NOMO-1 (cell line): ENCODE measurements around the gene SEMA6D.

Experiments used
- DNase-seq, 2 experiments: peaks; one replicate each; lab custom pipeline; 2025; ENCODE audit not compliant: unreplicated experiment in 2 of 2; lab: John Stamatoyannopoulos, UW

Gene SEMA6D

DNA sequence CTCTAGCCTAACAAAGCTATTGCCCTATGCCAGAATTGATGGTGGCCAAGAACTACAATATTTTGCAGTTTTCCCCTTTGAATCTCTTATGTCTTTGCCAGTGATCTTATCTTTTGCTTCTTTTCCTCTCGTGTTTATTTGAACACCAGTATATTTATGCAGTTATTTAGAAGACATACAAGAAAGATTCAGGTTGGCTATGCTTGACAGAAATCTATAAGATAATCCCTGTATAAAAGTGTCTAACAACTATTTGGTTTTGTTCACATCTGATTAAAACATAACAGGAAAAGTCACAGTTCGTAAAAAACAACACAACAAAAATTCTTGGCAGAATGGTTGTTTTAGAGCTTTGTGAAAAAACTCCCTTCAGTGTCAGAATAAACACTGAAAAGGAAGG is 63.7 kb downstream of the SEMA6D start:
- DNase-seq = no peak

DNA sequence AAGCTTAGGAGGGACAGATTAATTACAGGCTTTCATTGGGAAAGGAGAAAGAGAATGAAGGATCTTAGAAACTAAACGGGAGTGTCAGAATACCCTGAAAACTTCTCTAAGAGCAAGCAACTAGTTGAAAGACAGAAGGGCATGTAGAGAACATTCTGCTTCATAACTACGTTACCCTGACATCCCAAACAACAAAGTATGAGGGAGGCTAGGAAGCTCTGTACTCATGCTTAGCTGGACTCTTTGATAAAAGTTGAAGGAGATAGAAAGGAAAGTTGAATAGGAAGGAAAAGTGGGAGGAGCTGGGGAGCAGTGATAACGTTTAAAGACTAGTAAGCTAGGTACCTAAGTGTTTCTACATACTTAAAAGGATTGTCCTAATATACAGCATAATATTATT is 64.2 kb downstream of the SEMA6D start:
- no peak for DNase-seq

DNA sequence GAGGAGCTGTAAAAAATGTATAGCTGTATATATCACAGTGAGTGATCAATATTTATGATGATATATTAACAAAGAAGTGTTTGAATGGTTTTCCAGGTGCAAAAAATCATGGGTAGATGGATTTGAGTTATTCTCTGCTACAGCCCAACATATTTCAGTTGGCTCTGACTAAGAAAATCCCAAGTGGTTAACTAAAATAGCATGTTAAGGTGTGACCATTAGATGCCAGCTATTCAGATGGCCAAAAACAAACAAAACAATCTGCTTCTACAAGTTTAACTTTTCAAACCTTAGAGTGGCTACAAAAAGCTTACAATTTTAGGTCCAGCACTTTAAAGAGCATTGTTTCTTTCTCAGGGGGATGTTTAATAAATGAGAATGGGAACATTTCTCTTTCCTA is 67.5 kb downstream of the SEMA6D start:
- DNase-seq = no peak

DNA sequence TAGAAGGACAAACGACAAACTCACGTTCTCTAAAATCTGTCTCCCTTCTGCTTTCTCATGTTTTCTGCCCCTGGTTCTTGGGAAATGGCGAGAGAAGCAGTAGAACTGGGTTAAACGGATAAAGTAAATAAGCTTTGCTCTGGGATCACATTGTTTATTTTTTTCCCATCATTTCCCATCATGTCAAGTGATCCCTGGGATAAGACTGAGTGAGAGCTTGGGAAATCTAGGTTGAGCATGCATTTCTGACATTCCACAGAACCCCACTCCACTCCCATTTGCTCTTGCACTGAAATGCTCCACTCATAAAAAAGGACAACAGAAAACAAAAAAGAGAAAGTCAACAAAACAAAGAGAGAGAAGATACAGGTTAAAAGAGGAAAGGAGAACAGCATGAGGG is 69.1 kb downstream of the SEMA6D start:
- DNase-seq = no peak

DNA sequence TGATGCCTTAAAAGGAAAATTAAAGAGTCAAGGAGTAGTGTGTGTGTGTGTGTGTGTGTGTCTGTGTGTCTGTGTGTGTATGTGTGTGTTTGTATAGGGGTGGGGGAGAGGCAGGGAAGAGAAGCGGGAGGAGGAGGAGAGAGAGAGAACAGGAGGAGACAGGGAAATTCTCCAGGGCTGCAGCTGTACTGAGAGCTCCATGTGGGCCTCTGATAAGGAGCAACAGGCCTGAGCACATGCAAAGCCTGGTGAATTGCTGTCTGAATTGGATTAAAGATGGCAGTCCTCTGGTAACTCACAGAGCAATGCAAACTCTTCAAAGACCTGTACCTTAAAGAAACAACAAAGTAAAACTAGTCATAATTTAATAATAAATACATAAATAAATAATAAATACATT is 70.6 kb downstream of the SEMA6D start:
- DNase-seq = no peak

DNA sequence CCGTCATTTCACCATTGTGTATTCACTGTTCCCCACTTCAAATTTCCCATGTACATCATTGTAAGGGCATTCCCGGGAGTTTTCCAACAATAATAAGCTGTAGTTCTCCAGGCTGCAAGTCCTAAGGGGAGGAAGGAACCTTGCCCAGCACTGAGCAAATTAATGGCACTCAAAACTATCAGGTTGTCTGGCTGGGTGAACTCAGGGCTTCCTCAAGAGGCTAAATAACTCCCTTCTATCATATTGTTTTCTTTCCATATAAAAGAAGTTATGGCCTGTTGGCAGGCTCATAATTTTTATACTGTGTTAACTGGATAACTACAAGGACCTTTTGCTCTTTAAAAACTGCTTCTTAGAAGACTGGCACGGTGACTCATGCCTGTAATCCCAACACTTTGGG is 71.4 kb downstream of the SEMA6D start:
- DNase-seq = no peak

DNA sequence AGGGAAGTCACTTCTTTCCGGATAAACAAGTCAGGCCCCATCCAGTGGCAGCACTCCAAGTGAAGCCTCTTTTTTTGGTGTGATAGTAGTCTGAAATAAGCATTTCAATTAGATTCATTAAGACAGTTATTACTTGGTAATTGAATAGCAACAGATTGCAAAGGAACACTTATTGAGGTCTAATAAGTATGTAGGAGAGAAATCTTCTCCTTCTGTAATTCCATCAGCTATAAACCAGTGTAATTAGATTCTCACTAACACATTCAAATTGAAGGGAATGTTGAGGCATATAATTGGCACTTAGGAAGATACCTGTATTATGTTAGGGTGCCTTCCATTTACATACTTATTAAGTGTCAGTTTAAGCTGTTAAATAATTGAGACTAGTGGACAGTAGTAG is 73.9 kb downstream of the SEMA6D start:
- no peak for DNase-seq

DNA sequence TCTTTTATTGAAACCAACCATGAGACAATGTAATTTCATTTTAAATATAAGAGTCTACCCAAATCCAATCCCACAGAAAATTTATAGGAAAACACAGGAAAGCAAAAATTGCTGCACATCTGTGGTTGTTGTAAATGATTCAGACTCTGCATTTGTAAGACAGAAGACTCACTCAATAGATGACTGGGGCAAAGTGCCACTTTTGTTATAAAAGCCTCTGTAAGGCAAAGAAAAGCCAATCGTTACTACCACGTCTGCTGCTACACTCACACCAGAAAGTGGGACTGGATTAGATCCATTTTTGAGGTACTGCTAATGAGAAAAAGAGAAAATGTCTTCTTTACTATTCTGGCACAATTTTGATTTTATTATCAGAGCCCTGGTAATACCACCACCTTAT is 74.9 kb downstream of the SEMA6D start:
- DNase-seq = no peak

DNA sequence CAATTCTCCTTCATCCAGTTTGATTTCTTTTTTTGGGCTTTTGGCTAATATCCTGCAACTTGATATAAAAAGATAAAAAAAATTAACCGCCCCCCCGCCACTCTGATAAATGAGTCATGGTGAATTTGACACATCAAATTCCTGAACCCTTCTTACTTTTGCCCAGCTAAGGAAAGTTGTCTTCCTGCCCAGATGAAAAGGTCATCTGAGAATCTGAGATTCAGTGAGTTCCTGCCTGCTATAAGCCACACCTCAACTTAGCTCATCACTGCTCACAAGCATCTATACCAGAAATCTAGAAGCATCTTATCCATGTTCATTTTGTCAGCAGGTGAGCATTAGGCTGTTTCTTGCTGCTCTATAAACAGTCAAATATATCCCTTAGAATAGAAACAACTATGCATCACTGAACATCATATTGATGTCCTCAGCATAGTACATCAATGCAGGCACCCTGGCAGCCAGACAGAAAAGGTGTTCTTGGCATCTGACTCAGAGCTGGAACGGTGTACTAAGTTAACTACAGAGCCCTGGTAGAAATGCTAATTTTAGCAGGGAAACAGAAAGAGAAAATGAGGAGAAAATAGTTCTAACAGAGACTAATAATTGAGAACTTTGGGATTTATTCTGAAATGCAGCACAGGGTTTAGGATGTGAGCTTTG is 77.1 kb downstream of the SEMA6D start:
- no peak for DNase-seq

DNA sequence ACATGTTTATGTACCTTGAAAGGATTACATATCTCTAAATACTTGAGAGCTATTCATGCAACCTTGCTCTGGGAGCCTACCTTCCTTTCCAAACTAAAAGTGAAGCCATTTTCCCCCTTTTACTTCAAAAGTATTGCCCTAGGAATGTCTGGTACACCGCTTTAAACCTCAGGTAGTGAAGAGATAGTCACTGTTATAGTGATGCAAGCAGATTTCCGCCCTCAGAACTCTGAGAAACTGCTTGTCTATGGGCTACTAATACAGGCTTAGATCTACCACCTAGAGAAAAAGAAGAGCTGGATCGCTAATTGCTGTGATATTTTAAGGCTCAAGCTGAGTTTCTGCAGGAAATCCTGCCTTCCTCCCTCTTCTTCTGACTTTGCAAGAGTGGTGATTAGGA is 78.6 kb downstream of the SEMA6D start:
- DNase-seq = no peak

DNA sequence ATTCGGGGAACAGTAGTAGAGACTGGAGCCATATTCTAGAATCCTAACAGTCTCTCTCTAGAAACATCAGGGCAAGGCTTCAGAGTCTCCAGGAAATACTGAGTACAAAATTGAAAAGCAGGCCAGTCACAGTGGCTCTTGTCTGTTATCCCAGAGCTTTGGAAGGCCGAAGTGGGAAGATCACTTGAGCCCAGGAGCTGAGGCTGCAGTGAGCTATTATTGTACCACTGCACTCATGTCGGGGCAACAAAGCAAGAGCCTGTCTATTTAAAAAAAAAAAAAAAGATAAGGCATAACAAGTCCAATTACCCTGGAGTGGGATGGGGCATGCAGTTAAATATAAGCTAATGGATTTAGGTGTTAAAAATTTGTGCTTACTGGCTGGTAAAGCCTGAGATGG is 79.0 kb downstream of the SEMA6D start:
- DNase-seq = no peak

DNA sequence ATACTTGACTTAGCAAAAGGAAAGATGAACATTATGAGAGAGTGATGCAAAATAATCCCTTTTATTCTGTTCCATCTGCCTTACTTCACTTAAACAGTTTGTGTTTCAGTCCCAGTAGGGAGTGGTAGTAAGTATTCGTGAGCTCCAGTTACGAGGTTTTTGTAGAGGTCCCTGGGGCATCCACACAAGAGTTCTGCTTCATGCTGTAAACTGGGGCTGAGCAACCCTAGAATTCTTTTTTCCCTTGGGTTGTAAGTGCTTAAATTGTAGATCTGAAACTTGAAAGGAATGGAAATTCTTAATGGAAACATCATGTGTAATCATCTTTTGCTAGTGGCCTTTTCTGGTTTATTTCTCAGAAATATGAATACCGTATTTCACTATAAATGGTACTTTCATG is 79.5 kb downstream of the SEMA6D start:
- no peak for DNase-seq

DNA sequence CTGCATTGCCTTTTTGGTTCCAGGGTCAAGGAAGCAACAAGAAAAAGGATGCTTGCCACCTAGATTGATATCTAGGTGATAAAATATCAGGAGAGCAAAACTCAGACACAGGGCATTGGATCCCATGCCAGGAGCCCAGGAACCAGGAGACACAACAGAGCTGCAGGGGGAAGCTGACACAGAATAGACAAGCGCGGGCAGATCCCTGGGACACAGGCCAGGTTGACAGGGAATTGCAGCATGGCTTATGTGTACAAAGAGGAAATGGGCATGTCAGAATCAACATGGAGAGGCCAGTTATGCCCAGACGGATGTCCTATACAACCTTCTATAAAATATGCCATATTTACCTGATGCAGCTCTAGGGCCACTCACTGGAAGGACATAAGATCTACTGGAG is 84.2 kb downstream of the SEMA6D start:
- no peak for DNase-seq

DNA sequence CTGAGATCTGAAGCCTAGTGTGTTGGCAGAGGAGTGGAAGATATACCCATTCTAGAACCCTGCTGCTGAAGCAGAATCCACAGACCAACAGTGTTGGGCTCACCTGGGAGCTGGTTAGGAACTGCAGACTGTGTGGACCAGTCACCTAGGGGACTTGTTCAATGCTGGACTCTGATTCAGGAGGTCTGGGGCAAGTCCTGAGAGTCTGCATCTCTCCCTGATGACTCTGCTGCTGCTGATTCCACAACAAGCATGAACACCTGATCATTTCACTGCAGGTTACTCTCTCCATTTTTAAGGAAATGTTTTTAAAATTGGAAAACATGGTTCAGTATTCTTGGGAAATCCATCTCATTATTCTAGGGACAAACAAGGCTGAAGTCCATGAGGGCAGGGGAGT is 84.9 kb downstream of the SEMA6D start:
- no peak for DNase-seq

DNA sequence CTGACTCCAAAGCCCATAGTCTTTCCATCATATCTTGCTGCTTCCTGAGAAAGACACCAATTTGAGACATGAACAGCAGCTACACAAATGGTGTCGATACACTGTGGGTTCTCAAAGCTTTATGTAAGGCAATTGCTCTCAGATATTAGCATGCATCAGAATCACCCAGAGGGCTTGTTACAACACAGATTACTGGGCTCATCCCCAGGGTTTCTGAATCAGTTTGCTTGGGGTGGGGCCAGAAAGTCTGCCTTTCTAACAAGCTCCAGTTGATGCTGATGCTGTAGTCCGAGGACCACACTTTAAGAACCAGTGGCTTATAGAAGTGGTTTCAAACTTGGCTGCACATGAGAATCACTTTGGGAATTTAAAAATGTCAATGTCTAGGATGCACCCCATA is 86.5 kb downstream of the SEMA6D start:
- no peak for DNase-seq

DNA sequence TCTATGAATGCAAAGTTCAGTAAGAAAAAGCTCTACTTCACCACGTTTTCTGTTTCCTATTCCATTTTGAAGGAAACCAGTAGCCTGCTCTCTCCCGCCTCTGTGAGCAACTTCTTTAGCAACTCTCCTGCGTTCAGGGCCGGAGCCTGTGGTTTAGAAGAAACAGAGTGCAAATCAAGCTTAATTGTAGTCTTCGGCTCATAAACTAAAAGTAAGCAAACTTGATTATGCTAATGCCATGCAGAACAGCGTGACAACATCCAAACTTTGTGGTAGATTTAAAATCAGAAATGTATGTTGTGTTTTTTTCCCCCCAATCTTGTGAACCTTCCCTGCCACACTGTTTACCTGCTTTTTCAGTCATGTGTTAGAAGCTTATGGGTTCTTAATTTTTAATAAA is 87.4 kb downstream of the SEMA6D start:
- no peak for DNase-seq

DNA sequence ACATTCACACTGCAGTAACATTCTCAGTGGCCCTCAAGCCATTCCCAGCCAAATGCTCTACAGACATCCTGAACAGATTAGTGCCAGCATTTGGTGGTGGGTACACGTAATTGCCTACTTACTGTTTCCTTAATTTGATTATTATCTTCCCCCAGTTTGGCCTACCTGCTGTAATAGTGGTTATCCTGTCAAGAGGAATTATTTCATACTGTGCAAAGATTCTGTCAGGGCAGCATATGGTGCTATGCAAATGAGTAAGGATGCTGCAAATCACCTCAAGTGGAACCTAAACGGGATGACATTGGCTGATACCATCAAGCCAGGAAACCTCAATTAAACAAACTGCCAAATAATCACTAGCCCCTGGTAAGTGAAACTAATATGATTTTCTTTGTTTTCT is 88.7 kb downstream of the SEMA6D start:
- DNase-seq = no peak

DNA sequence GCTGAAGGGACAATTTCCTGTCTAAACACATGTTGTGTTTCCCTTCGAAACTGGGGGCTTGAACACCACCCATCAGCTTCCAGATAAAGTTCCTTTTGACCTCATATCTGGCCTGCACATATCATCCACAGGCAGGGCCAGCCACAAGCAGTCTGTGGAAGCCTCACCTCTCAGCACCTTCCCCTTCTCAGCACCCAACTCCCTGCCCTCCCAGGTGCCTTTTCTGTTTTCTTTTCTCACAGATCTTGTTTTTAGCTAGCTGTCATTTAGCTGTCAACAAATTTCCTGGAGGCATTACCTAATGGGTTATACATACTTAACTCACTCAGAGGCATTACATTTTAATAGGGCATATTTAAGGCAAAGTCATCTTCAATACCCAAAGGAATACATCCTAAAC is 93.9 kb downstream of the SEMA6D start:
- DNase-seq = no peak

DNA sequence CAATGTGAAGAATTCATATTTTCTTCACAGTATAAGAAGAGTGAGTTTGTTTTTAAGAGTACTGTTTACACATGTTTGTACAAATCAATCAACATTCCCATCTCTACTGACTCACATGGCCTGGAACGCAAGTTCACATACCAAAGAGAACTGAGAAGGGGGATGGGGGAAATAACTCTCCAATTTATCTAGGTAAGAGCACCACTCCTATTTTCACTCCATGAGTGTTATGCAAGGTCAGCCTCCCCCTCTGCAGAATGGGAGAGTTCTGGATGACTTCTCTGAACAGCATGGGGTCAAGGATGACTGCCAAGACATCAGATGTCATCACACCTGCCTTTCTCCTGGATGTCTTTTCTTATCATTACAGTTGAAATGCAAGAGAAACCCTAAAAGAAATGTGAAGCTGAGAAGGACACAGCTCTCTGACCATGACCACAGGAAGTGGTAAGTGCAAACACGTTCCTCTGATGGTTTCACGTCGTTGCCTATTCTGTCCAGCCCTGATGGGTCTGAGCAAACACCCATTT is 95.2 kb downstream of the SEMA6D start:
- no peak for DNase-seq

DNA sequence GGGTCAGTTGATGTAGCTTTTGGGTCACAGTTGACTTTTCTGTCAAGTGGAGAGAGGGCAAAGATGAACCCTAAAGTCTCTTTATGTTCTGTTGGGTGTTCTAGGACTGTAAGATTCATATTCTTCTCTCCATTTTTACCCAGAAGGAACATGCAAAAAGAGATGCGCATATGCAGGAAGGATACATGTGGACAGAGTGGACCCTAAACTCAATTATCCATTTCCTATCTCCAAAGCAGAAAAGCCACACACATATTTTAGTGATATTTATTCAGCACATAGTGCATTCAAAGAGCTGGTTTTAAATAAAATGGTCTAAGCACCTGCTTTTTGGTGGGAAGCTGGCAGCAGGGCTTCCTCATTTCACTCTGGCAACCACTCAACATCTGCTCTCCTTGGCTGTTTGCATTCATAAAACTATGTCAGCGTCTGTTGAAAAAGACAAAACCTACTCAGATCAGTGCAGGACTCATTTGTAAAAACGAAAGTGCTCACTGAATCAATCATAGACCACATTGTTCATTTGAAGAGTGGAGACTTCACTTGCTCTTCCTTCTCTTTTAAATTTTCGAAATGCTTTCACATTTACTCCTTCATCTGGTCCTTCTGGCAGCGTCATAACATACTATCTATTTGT is 96.6 kb downstream of the SEMA6D start:
- no peak for DNase-seq

DNA sequence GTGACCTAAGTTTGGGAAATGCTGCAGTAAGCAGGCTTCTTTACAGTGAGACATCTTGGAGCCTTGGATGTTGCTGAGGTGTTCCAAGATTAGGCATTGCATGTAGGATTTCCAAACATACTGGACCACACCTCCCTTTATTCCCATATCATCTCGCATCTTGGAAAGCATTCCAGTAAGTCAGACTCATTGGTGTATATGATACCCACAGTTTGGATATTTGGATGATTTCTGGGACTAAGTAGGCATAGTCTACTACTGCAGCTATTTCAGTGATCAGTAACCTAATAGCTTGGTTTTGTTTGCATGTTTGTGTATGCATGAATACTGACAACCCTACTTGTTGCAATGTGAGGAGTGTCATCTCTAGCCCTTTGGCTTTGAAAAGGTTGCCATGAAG is 97.3 kb downstream of the SEMA6D start:
- no peak for DNase-seq

DNA sequence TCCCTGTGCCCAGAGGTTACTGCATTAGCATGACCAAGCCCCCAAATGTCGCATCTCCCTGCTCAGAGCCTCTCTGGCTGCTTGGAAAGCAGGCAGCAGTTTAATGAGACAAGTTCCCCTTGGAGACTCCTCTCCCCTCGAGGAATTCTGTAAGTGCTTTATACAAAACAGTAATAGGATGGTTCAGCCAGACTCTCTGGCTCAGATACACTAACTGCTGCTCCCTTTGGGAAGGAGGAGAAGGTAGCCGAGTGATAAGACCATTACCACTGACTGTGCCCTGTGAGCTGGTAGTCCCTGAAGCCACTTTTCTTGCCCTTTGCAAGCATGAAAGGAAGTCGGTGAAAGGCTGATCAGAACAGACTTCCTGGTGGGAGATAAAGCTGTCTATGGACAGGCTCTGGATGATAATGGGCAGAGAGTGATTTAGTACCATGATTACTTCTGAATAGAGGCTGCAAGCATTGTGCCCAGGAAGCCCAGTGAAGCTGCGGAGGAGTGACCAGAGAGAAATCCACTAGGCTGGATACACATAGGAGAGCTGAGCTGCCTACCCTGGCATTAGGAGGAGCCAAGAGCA is 100.8 kb downstream of the SEMA6D start:
- no peak for DNase-seq
